ENCODE data around the gene CHSY1. TPM values are rescaled to one million over a fixed set of nuclear protein-coding genes. Genes with fewer than 3 reads are reported as not detected.
"Not testable (repeated sequence)": the region's sequence is repeated elsewhere in the genome, so short reads cannot be mapped to it uniquely, and the experiment has no call there.

CHSY1 gene
- total and polyA plus RNA-seq, 10 of the 15 experiments (the other 5 are each of a cell fraction or from before 2014, with no cell fraction given), result 1.4 to 31.2 (median 10.5) TPM

DNA sequence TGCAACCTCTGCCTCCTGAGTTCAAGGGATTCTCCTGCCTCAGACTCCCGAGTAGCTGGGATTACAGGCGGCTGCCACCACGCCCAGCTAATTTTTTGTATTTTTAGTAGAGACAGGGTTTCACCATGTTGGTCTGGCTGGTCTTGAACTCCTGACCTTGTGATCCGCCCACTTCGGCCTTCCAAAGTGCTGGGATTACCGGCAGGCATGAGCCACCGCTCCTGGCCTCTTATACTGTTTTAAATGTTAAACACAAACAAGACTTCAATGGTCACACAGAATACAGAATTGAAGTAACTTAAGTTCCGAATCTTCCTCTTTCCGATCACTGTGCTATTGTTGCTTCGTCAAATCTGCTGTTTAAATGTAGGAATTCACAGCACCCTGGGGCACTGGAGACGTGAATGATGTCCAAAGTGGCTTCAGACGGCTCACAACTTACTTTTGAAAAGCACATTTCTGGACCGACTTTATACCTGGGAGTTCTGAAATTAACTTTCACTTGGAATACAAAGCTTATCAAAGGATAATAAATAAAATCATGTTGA lies 125.9 kb downstream of the CHSY1 start:
- H3K9ac ChIP-seq (ENCODE audit: control insufficient read depth, insufficient read depth, low read length); H2AFZ ChIP-seq (ENCODE audit: control insufficient read depth, low read depth, low read length); H3K9me3 ChIP-seq (replicated peaks; ENCODE audit: control insufficient read depth, insufficient read depth, low read length); H3K27me3 ChIP-seq (replicated peaks in 1 of 2; ENCODE audit: control insufficient read depth in 2 of 2, insufficient read depth in 2 of 2, low read length in 1 of 2); DNase-seq (ENCODE audit: low read depth, low spot score); in situ Hi-C loops (cut with MboI); H3K36me3 ChIP-seq (ENCODE audit: control insufficient read depth in 2 of 2, insufficient read depth in 2 of 2, low read length in 1 of 2); H3K79me2 ChIP-seq (ENCODE audit: control insufficient read depth, insufficient read depth, low read length); BruUV-seq (replicated peaks); ATAC-seq; H4K20me1 ChIP-seq (ENCODE audit: control insufficient read depth, insufficient read depth); FAIRE-seq; H3K4me3 ChIP-seq: not testable (repeated sequence)
- Histone ChIP-seq H3K4me2 (ENCODE audit: control insufficient read depth, insufficient read depth) (peak overlapping the region; percentile 7), H3K4me1 (ENCODE audit: control insufficient read depth, insufficient read depth, low read length) (peaks cover 54% of the 10 kb centered on the region), H3K27ac (ENCODE audit: control insufficient read depth, insufficient read depth) (0 out of 2 replicates have a peak overlapping the region, but pooled peaks have one; percentile 27)
- TF ChIP-seq, protein P1, sequence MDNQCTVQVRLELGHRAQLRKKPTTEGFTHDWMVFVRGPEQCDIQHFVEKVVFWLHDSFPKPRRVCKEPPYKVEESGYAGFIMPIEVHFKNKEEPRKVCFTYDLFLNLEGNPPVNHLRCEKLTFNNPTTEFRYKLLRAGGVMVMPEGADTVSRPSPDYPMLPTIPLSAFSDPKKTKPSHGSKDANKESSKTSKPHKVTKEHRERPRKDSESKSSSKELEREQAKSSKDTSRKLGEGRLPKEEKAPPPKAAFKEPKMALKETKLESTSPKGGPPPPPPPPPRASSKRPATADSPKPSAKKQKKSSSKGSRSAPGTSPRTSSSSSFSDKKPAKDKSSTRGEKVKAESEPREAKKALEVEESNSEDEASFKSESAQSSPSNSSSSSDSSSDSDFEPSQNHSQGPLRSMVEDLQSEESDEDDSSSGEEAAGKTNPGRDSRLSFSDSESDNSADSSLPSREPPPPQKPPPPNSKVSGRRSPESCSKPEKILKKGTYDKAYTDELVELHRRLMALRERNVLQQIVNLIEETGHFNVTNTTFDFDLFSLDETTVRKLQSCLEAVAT (IDR thresholded peaks at IDR 0.05), result 0 out of 2 replicates have a peak, but pooled peaks have one; percentile 35
- ChIA-PET CTCF (interaction anchor here (0.8 to 4.5 kb wide), 14 partner anchors 9 to 207 kb away, joined by 3 to 47 read pairs (median 6); partner anchors contain the start of gene LRRK1), RAD21 (ENCODE audit: unreplicated experiment) (interaction anchor here (1.0 to 5.3 kb wide), 12 partner anchors 9 to 132 kb away, joined by 3 to 26 read pairs (median 7); partner anchors contain the start of gene CHSY1), POLR2A (interaction anchor here (0.6 to 3.6 kb wide), 8 partner anchors 14 to 133 kb away, joined by 3 to 11 read pairs (median 5); partner anchors contain the start of gene CHSY1), SMC1A (ENCODE audit: uncharacterized antibody, unreplicated experiment) (interaction anchor here (0.8 to 9.4 kb wide), 20 partner anchors 9 to 204 kb away, joined by 3 to 119 read pairs (median 5); partner anchors contain the start of gene CHSY1)
- intact Hi-C loops (cut with micrococcal nuclease; ENCODE audit: unreplicated experiment), result loop anchor here (2.0 to 5.0 kb wide), 3 partner anchors 31 to 125 kb away; no protein-coding TSS in a partner anchor
- WGBS (ENCODE audit: insufficient coverage, insufficient replicate concordance, low lambda C conversion rate, missing lambda C conversion rate), result 90% methylated on average over 13 of the region's 13 CpGs

Other genes with a start within 250 kb of the CHSY1 start
- 30.7 and 36.4 TPM in 2 replicates for gene SELENOS, start 25.4 kb upstream of the CHSY1 start, total RNA-seq (2014; rRNA removed)
- gene SELENOS, start 25.4 kb upstream of the CHSY1 start, total RNA-seq (2014; rRNA removed; fragmentation: Illumina TruSeq; extraction: Trizol), result 35.7 and 37.8 TPM in 2 replicates
- gene SELENOS, start 25.4 kb upstream of the CHSY1 start, total RNA-seq (2021), result 29.0 and 33.4 TPM in 2 replicates
- 62.9 and 73.8 TPM in 2 replicates for gene SELENOS, start 25.4 kb upstream of the CHSY1 start, polyA plus RNA-seq (2011; rRNA removed)
- gene SELENOS, start 25.4 kb upstream of the CHSY1 start, polyA plus RNA-seq (2014; fragmentation: Illumina TruSeq; extraction: Trizol), result 34.9 and 35.8 TPM in 2 replicates
- 10 to 100 TPM; 25.8 to 36.7 TPM for gene SELENOS, start 25.4 kb upstream of the CHSY1 start, polyA plus RNA-seq (2014; fragmentation: Nextera tagmentation; extraction: Ambion mirVana)
- gene SELENOS, start 25.4 kb upstream of the CHSY1 start, polyA plus RNA-seq (2014; rRNA removed), result 39.4 and 48.7 TPM in 2 replicates
- 10 to 100 TPM; 87.9 to 90.1 TPM for gene SELENOS, start 25.4 kb upstream of the CHSY1 start, polyA plus RNA-seq (2016; fragmentation: Nextera tagmentation; extraction: Ambion mirVana)
- gene SNRPA1, start 43.2 kb upstream of the CHSY1 start, total RNA-seq (2014; rRNA removed), result 88.4 and 95.1 TPM in 2 replicates
- 54.3 and 59.9 TPM in 2 replicates for gene SNRPA1, start 43.2 kb upstream of the CHSY1 start, total RNA-seq (2014; rRNA removed; fragmentation: Illumina TruSeq; extraction: Trizol)
- gene SNRPA1, start 43.2 kb upstream of the CHSY1 start, total RNA-seq (2021), result 117 and 126 TPM in 2 replicates
- gene SNRPA1, start 43.2 kb upstream of the CHSY1 start, polyA plus RNA-seq (2011; rRNA removed), result 267 and 344 TPM in 2 replicates
- 138 and 154 TPM in 2 replicates for gene SNRPA1, start 43.2 kb upstream of the CHSY1 start, polyA plus RNA-seq (2014; fragmentation: Illumina TruSeq; extraction: Trizol)
- 100 to 1,000 TPM; 174 to 238 TPM for gene SNRPA1, start 43.2 kb upstream of the CHSY1 start, polyA plus RNA-seq (2014; fragmentation: Nextera tagmentation; extraction: Ambion mirVana)
- gene SNRPA1, start 43.2 kb upstream of the CHSY1 start, polyA plus RNA-seq (2014; rRNA removed), result 123 and 149 TPM in 2 replicates
- 100 to 1,000 TPM; 240 to 258 TPM for gene SNRPA1, start 43.2 kb upstream of the CHSY1 start, polyA plus RNA-seq (2016; fragmentation: Nextera tagmentation; extraction: Ambion mirVana)
- not detected in 2 replicates for gene PCSK6, start 237.7 kb upstream of the CHSY1 start, total RNA-seq (2014; rRNA removed)
- gene PCSK6, start 237.7 kb upstream of the CHSY1 start, total RNA-seq (2014; rRNA removed; fragmentation: Illumina TruSeq; extraction: Trizol), result not detected in 2 replicates
- gene PCSK6, start 237.7 kb upstream of the CHSY1 start, total RNA-seq (2021), result 0.28 and 0.35 TPM in 2 replicates
- gene PCSK6, start 237.7 kb upstream of the CHSY1 start, polyA plus RNA-seq (2011; rRNA removed), result 0.20 TPM in 1 of 2 replicates, not detected in the other
- gene PCSK6, start 237.7 kb upstream of the CHSY1 start, polyA plus RNA-seq (2014; fragmentation: Illumina TruSeq; extraction: Trizol), result not detected in 2 replicates
- under 1 TPM; 0.19 to 0.22 TPM for gene PCSK6, start 237.7 kb upstream of the CHSY1 start, polyA plus RNA-seq (2014; fragmentation: Nextera tagmentation; extraction: Ambion mirVana)
- gene PCSK6, start 237.7 kb upstream of the CHSY1 start, polyA plus RNA-seq (2014; rRNA removed), result not detected in 2 replicates
- gene PCSK6, start 237.7 kb upstream of the CHSY1 start, polyA plus RNA-seq (2016; fragmentation: Nextera tagmentation; extraction: Ambion mirVana), result under 1 TPM; 0.44 to 0.67 TPM

Data from GM12878 (cell line).